Activated CD8-positive, alpha-beta memory T cell treated with anti-CD3 and anti-CD28 coated beads for 1 hour (primary cell): ENCODE results near the gene PXDN.
A peak's percentile ranks its signal among the peaks of the same experiment; 100 is the strongest.
"Not testable (repeated sequence)": the region's sequence is repeated elsewhere in the genome, so short reads cannot be mapped to it uniquely, and the experiment has no call there.

Experiments
- DNase-seq, 2 donors: peaks; one replicate each; pipeline ENCODE4 v3.0.0-alpha.2; 2020; ENCODE audit warnings: low read depth in 1 of 2; ENCODE audit errors: extremely low read depth in 1 of 2

The PXDN gene

GRCh38 chr2:1744446-1745170 lies at the start of gene PXDN:
TSS of gene PXDN (minus strand) at chr2:1744515. CDS start at chr2:1744455, 60 bp downstream.
- no peak for DNase-seq

GRCh38 chr2:1793868-1794445 lies 49.6 kb upstream of the PXDN start:
- no peak for DNase-seq

GRCh38 chr2:1793001-1793867 lies 48.9 kb upstream of the PXDN start:
- no peak for DNase-seq

GRCh38 chr2:1791685-1792435 lies 47.5 kb upstream of the PXDN start:
- DNase-seq, result no peak

GRCh38 chr2:1791006-1791605 lies 46.8 kb upstream of the PXDN start:
- no peak for DNase-seq

GRCh38 chr2:1790473-1790872 lies 46.2 kb upstream of the PXDN start:
- no peak for DNase-seq

GRCh38 chr2:1789610-1790009 lies 45.3 kb upstream of the PXDN start:
- DNase-seq, result no peak

- DNase-seq, result no peak
These were observed 44.2 kb upstream of the PXDN start for GRCh38 chr2:1788478-1788959.

- DNase-seq, result no peak
These were observed 43.6 kb upstream of the PXDN start for GRCh38 chr2:1787755-1788477.

- no peak for DNase-seq
These were observed 40.8 kb upstream of the PXDN start for GRCh38 chr2:1784986-1785617.

GRCh38 chr2:1784087-1784486 lies 39.8 kb upstream of the PXDN start:
- DNase-seq, result no peak

GRCh38 chr2:1782514-1782913 lies 38.2 kb upstream of the PXDN start:
- DNase-seq, result no peak

- DNase-seq, result peak in 1 of 2 donors; percentile 29
These were observed 37.2 kb upstream of the PXDN start for GRCh38 chr2:1781291-1782080.

GRCh38 chr2:1780693-1781092 lies 36.4 kb upstream of the PXDN start:
- DNase-seq, result no peak

GRCh38 chr2:1780054-1780453 lies 35.7 kb upstream of the PXDN start:
- not testable (repeated sequence) for DNase-seq

- DNase-seq, result no peak
These were observed 34.3 kb upstream of the PXDN start for GRCh38 chr2:1778566-1778965.

- no peak for DNase-seq
These were observed 33.5 kb upstream of the PXDN start for GRCh38 chr2:1777781-1778180.

- DNase-seq, result no peak
These were observed 32.8 kb upstream of the PXDN start for GRCh38 chr2:1777156-1777555.
